Neural progenitor cell (in vitro differentiated cells): ENCODE measurements around the gene RPL5.
"Not testable (repeated sequence)": the region's sequence is repeated elsewhere in the genome, so short reads cannot be mapped to it uniquely, and the experiment has no call there.

Experiments
- EZH2 ChIP-seq: fragments of 200-600 bp; sonication (generic); IDR thresholded peaks from 2 replicates; pipeline ENCODE4 v1.6.1; 2017; ENCODE audit warnings: antibody characterized with exemption, mild to moderate bottlenecking, moderate library complexity
- EZH2phosphoT487 ChIP-seq: fragments of 200-600 bp; sonication (generic); IDR thresholded peaks from 2 replicates; pipeline ENCODE4 v1.6.1; 2017; ENCODE audit warnings: antibody characterized with exemption
- TF ChIP-seq, protein P1 (sequence below): fragments of 200-600 bp; sonication (generic); IDR thresholded peaks from 2 replicates; pipeline ENCODE4 v1.5.1; 2017; ENCODE audit warnings: antibody characterized with exemption, mild to moderate bottlenecking

DNA sequence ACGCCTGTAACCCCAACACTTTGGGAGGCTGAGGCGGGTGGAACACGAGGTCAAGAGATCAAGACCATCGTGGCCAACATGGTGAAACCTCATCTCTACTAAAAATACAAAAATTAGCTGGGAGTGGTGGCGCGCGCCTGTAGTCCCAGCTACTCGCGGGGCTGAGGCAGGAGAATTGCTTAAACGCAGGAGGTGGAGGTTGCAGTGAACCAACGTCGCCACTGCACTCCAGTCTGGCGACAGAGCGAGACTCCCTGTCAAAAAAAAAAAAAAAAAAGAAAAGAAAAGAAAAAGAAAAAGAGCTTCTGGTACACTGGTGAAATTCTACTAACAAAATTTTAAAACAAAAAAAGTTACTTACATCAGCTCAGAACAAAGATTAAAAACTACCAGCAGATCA lies 48.3 kb upstream of the RPL5 start:
- TF ChIP-seq, protein P1, sequence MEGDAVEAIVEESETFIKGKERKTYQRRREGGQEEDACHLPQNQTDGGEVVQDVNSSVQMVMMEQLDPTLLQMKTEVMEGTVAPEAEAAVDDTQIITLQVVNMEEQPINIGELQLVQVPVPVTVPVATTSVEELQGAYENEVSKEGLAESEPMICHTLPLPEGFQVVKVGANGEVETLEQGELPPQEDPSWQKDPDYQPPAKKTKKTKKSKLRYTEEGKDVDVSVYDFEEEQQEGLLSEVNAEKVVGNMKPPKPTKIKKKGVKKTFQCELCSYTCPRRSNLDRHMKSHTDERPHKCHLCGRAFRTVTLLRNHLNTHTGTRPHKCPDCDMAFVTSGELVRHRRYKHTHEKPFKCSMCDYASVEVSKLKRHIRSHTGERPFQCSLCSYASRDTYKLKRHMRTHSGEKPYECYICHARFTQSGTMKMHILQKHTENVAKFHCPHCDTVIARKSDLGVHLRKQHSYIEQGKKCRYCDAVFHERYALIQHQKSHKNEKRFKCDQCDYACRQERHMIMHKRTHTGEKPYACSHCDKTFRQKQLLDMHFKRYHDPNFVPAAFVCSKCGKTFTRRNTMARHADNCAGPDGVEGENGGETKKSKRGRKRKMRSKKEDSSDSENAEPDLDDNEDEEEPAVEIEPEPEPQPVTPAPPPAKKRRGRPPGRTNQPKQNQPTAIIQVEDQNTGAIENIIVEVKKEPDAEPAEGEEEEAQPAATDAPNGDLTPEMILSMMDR, result not testable (repeated sequence)
- TF ChIP-seq EZH2phosphoT487, EZH2: not testable (repeated sequence)
